GM19395 (cell line): ENCODE data around the gene MOXD1.
A peak's percentile ranks its signal among the peaks of the same experiment; 100 is the strongest.
"Not testable (repeated sequence)": the region's sequence is repeated elsewhere in the genome, so short reads cannot be mapped to it uniquely, and the experiment has no call there.

Experiments
- ATAC-seq: cut with Tn5 transposase; IDR thresholded peaks from one replicate; pipeline ENCODE4 v1.9.1; 2021; ENCODE audit warnings: mild to moderate bottlenecking, moderate library complexity; ENCODE audit not compliant: unreplicated experiment

The MOXD1 gene

DNA sequence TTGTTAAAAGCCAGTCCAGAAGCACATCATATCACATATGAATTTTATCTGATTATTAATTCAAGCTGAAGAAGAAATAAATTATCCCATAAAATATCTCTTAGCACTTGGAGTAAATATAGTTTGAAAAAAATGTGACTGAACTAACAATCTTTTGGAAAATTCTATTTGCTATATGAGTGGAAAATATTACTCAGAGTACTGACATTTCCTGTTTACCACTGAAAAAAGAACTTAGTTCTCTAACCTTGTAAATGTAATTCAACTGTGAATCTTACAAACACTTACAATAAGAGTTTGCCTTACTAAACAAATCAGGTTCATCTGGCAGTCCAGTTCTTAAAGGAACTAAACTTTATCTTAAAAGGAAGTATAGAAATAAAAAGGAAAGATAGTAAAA lies 44.2 kb downstream of the MOXD1 start:
- ATAC-seq = no peak

GRCh38 chr6:132354517-132355167 lies 46.6 kb downstream of the MOXD1 start:
- no peak for ATAC-seq

DNA sequence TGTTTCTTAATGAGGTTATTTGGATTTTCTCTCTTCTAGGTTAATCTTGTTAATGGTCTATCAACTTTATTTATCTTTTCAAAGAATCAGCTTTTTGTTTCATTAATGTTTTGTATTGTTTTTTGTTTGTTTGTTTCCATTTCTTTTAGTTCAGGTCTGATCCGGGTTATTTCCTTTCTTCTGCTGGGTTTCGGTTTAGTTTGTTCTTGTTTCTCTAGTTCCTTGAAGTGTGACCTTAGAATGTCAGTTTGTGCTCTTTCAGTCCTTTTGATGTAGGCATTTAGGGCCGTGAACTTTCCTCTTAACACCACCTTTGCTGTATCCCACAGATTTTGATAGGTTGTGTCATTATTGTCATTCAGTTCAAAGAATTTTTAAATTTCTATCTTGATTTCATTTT lies 49.3 kb downstream of the MOXD1 start:
- not testable (repeated sequence) for ATAC-seq

- no peak for ATAC-seq
Observed at GRCh38 chr6:132348231-132348630, 53.0 kb downstream of the MOXD1 start.

DNA sequence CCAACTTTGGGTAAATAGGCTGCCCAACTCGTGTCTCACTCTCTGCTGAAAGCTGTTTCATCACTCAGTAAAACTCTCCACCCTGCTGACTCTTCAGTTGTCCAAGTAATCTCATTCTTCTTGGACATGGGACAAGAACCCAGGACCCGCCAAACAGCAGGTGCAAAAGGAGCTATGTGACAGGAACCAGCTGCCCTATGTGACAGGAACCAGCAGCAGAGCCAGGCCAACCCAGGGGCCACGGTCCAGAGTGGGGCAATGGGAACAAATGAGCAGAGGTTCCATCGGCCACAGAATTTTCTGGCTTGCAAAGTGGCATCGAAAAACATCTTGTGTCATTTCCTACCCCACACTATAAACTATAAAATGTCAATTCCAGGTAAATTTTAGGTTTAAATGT lies 56.5 kb downstream of the MOXD1 start:
- ATAC-seq = no peak

DNA sequence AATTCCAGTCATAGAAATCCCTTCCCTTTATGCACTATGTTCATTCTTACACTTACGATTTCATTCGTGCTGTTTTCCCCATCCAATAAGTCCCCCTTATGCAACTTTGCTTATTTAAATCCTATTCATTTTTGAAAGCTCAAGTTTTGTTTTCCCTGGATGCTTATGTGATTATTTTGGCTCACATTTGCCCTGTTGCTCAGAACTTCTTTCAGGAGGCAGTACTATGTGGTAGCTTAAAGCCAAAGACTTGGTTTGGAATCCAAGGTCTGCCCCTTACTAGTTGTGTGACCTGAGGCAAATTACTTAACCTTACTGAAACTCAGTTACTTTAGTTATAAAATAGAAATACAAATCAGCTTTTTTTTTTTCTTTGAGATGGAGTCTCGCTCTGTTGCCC lies 59.6 kb downstream of the MOXD1 start:
- no peak for ATAC-seq

DNA sequence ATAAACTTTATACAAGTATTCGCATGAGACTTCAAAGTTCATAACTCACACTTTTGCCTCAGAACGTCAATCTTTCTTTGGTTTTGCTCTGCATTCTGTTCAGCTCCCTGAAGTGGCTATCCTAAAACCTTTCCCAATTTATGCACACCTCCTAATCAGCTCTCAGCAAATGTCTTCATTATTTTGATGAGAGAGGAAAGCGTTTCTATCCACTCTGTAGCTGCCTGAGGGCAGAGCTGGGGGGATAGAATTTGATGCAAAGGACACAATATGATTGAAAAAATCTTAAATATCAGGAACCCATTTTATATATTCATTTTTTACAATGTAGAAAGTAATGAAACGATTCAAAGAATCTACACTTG lies 66.8 kb downstream of the MOXD1 start:
- no peak for ATAC-seq

- no peak for ATAC-seq
Observed at GRCh38 chr6:132333639-132334520, 67.4 kb downstream of the MOXD1 start.

DNA sequence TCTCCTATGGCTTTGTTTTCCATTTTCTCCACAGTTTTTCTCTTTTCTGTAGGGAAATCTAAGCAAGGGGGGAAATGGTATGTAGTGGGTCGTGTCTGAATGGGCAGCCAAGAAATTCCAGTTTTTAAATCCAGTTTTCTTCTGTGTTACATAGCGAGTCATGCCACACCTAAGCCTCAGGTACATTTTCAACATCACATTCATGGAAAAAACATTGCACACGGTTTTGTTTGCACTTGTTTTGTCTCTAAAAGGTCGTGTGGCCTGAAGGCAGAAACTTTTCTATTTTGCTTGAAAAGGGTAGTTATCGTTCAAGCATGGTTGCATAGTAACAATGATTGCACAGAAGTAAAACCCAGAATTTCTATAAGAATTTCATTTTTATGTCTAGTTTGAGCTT lies 70.5 kb downstream of the MOXD1 start:
- ATAC-seq = no peak

DNA sequence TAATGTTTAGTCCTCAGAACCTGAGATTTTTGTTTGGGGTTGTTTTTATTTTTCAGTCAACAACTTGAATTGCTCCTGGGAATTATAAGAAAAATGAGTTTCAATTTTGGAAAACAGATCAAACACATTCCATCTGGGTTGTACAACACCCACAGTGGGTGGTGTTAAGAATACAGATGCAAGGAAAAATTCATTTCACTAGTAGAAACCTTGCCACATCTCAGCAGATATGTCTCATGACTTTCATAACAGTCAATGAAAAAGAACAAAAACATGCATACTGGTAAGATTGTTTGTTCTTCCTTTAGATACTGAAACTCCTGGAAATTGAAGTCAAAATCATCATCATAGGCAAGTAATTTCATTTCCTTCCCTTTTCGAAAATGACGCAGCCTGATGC lies 78.9 kb downstream of the MOXD1 start:
- ATAC-seq = no peak

- no peak for ATAC-seq
Observed at GRCh38 chr6:132320007-132320406, 81.3 kb downstream of the MOXD1 start.

GRCh38 chr6:132316970-132317369 lies 84.3 kb downstream of the MOXD1 start:
- no peak for ATAC-seq

GRCh38 chr6:132314432-132314831 lies 86.8 kb downstream of the MOXD1 start:
- peak; percentile 90 for ATAC-seq

DNA sequence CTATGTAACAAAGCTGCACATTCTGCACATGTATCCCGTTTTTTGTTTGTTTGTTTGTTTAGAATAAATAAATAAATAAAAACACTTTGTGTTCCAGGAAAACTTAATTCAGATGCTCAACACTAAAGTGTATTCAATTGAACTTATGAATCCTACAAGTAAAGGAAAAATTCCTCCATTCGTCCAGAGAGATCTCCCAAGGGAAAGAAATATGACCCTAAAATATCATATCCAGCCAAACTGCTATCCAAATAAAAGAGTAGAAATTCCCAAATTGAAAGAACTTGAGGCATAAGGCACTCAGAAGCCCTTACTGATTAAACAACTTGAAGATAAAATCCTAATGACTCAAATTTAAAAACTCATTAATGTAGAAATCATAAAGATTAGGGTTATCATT lies 90.4 kb downstream of the MOXD1 start:
- ATAC-seq = no peak

DNA sequence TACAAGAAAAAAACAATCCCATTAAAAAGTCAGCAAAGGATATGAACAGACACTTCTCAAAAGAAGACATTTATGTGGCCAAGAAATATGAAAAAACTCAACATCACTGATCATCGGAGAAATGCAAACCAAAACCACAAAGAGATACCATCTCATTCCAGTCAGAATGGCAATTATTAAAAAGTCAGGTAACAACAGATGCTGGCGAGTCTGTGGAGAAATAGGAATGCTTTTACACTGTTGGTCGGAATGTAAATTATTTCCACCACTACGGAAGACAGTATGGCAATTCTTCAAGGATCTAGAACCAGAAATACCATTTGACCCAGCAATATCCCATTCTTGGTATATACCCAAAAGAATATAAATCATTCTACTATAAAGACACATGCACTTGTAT lies 91.1 kb downstream of the MOXD1 start:
- not testable (repeated sequence) for ATAC-seq

DNA sequence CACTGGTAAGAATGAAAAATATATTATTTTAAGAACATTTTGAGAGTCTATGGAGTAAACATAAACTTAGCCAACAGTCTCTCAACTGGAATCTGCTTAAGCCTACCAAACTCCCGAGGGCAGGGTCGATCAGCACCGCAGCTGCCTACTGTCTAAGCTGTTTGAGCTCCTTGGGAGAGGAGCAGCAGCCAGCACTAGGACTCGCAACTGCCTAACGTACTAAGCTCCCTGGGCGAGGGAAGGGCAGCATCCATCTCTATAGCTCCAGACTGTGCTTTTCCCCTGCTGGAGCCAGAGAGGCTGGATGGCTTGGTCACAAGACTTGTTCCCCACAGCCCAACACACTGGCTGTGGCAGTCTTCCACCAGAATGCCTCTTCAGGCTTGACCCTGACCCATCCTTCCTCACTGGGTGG lies 96.4 kb downstream of the MOXD1 start:
- no peak for ATAC-seq

- peak; percentile 91 for ATAC-seq
Observed at GRCh38 chr6:132300323-132300949, 100.8 kb downstream of the MOXD1 start.

- ATAC-seq = peak; percentile 60
Observed at GRCh38 chr6:132298344-132298949, 102.8 kb downstream of the MOXD1 start.

GRCh38 chr6:132289756-132290155 lies 111.5 kb downstream of the MOXD1 start:
- no peak for ATAC-seq

GRCh38 chr6:132287101-132287500 lies 114.2 kb downstream of the MOXD1 start:
- ATAC-seq = no peak

GRCh38 chr6:132286298-132287019 lies 114.8 kb downstream of the MOXD1 start:
- no peak for ATAC-seq
